CD4-positive, alpha-beta T cell treated with Interleukin-6 at 100 ng/mL for 8 hours (primary cell): ENCODE measurements around the gene RSU1.

Experiments used
- DNase-seq: peaks from one replicate; pipeline ENCODE4 v3.0.0-alpha.2; 2020; ENCODE audit warnings: mixed read lengths, low spot score

Gene RSU1

DNA sequence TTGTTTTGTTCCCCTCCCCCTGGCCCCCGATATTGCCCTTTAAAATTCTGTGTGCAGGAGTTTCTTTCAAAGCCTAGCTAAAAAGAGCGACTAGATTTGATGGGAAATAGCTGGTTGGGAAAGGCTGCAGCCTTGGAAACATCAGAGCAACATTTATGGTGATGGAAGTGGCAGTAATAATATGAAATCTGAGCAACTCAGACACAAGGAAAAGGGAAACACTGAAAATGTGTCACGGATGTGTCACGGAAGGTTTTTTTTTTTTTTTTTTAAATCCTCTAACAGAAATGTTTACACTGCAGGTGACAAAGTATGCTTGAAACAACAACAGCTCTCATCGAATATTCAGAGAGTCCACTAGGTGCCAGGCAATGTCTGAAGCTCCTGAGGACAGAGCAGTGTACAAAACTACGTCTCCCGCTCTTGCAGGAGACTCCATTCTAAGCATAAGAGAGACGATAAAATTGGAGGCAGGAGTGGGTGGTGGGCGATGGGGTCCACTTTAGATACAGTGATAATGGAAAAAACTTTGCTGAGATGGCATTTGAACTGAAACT is 143.0 kb downstream of the RSU1 start:
- DNase-seq, result no peak

DNA sequence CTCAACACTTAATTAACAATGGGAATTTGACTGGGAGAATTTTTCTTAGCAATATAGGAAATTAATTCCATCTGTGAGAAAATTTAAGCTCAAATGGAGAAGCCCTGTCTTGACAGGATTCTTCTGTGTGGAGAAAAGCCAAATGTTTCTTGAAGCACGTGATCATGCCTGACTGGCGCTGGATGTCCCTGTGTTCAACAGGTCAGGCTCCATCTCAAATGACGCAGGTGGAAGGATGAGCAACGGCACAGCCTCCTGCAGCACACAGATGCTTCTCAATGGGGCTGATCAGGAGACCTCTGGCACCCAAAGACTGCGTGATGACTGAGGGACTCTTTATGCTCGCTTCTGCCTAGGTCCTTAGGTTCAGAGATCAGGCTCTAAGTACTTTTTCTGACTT is 143.8 kb downstream of the RSU1 start:
- no peak for DNase-seq

DNA sequence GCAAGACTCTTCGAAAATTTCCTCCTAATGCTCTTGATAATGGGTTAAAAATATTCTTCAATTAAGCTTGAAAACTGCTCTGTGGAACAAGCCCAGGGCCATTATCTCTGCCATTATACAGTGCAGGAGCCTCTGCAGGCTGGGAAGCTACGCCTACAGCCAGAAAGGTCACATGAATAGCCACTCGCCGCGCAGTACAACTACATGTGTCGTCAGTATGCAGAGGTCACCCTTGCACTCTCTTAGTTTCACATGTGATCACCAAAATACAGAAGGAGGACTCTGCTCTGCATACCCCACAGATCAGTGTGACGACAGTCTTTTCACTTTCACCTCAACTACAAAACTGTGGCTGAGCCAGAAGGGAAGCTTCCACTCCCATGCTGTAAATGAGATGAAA is 153.8 kb downstream of the RSU1 start:
- DNase-seq, result no peak

DNA sequence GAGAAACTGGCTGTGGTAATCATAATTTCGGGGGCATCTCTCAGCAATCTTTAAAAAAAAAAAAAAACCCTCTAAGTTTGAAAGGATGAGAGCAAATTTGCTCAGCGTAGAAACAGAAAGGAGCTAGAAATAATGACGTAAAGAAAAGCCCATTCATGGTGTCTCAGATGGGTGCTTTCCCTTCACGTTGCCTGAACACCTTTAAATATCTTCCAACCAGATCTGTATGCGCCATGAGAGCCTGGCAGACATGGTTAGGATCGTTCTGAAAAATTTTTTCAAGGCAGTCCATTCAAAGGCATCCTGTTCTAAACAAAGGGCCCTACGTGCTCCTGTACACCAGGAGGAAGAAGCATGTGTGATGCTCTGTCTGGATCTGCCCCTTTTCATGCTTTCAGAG is 154.3 kb downstream of the RSU1 start:
- DNase-seq, result no peak

DNA sequence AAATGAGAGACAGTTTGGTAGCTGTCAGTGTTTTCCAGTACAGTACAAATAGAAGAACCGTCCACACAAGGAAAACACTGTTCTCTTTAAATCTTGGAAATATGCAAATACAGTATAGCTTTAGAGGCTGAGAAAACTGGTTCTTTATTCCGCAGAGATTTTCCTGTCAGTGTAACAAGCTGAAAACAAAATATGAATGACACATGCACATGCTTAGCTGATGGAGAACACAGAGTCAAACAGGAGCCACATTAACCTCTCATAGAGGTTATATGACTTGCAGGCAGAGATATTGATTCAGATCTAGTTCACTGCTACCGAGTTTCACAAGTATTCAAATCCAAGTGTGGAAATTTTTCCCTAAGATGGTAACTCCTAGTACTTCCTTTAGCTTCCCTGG is 160.3 kb downstream of the RSU1 start:
- no peak for DNase-seq

DNA sequence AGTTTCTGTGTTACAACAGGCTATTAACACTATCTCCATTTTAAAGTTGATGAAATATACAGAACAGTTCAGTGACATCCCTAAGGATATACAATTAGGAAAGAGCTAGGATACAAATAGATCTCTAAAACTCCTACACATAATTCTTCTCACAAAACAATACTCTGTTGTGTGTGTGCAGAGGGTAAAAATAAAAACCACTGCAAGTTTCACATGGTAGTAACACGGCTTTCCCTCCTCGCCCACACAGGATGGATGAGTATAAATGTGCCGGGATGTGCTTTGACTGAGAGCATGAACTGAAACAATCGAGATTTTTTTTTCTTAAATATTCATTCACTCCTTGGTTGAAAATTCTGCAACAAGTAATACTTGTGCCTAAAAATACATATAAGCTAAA is 164.0 kb downstream of the RSU1 start:
- DNase-seq, result no peak

DNA sequence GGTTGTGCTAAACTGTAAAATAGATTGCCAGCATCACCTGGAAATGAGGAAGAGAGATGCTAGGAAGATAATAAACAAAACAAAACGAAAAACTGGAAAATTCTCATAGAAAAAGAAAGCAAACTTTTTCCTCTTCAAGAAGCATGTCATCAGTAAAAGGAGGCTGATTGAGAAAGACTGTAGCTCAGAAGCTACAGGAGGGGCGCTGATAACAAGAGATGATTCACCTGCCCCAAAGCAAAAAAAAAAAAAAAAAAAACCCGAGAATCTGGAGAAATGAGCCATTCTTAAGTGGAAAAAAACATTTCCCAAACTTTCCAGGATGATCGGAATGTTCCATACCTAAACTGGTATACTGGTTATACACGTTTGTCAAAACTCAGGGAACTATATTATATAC is 165.1 kb downstream of the RSU1 start:
- DNase-seq, result no peak

DNA sequence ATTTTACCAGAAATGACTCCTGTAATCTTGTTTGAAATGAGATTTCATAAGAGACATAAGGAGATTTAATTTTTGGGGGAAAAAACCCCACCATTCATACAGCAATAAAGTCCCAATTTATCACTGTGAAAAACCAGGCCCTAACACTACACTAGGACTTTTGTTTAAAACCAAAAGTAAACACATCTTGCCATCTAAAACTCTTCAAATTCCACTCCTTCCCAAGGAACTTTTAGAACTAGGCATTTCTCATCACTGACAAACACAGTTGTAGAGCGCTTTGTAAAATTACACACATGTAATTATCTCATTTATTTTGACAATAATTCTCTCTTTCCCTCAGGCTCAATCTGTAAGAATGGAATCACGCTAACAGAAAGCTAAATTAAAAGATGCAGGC is 167.5 kb downstream of the RSU1 start:
- no peak for DNase-seq

DNA sequence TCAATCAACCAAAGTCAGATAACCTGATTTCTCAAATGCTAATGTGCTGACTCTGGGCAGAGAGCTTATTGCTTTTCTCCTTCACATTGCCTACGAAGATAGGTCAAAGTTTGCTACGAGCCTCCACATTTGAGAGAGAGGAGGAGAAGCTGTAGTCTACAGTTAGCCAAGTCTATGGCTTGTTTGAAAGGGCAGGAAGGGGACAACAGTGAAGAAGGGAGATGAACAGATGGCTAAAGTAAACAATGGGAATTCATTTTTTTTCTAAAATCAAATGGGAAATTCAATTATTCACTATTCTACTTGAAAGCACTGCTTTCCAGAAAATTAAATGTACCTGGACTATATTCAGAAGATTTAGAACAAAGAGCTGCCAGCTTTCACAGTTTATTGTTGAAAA is 168.9 kb downstream of the RSU1 start:
- DNase-seq, result no peak

DNA sequence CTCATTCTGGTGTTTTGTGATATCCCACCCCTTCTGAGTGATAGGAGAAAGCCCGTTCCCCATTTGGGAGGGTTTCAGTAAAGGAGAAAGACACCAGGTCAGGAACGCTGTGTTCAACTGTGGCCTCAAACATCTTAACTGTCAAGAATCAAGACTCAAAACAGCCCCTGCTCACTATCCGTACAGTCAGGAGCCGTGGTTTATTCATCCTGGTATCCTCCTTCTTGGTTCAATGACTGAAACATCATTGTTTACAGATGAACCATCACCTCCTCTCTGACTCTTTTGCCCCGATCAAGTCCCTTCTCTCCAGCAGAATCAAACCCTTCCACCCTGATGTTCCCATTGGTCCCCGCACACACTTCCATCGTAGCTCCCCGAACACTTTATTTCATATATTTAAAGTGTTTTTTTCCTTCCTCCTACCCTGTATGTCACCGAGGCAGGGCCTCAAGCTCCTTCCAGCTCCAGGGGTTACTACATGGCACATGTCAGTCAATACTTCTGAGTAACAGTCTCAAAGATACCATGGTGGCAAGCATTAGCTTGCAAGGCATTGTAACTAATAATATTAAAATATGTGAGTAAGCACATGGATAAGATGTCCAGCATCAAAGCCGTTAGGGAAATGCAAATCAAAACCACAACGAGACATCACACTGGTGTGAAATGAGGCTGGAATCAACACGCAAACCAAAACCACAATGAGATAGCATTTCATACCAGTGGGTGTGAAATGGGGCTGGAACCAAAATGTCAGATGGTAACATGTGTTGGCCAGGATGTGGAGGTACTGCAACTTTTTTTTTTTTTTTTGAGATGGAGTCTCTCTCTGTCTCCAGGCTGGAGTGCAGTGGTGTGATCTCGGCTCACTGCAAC is 170.8 kb downstream of the RSU1 start:
- no peak for DNase-seq

DNA sequence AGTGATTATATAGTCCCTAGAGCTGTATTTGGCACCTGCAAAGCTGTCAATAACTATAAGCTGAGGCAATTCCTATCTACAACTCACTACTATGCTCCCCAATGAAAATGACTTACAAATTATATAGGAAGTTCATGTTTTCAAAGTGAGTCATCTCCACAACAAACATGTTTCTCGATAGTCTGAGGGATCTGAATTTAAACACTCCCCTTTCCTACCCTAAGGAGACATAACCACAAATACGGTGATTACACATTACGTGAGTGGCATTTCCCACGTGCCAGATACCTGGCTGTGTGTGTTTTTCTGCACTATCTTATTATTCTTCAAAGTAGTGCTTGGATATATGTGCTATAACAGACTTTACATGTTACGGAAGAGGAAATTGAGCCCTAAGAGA is 173.1 kb downstream of the RSU1 start:
- DNase-seq, result no peak

DNA sequence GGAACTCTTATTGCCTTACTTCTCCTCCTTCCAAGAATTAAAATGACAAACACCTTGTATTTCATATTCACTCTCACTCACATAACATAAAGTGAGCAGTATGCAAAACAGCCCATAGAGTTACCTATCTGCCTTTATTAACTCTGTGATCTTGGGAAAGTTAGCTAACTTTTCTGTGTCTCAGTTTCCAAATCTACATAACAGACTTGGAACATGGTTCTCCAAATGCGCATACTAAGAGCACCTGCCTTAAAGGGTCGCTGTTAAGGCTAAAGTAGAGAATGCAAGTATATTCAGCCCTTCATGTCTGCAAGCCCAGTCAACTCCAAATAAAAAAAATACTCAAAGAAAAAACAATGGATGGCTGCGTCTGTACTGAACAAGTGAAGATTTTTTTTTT is 173.7 kb downstream of the RSU1 start:
- DNase-seq, result no peak

DNA sequence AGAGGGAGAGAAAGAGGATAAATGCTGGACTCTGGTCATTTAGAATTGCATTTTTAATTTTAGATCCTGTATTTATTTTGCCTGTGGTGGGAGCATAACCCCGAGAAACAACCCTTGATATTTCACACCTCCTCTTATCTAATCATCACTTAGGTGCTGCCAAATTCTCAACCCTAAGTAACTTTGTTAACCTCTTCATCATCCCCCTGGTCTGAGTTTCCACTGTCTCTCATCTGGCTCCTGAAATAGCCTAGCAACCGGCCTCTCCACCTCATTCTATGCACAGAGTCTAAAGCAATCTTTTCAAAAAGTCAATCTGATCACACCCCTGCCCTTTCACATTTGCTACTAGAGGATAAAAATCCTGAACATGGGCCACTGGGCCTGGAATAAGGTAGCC is 177.1 kb downstream of the RSU1 start:
- no peak for DNase-seq

DNA sequence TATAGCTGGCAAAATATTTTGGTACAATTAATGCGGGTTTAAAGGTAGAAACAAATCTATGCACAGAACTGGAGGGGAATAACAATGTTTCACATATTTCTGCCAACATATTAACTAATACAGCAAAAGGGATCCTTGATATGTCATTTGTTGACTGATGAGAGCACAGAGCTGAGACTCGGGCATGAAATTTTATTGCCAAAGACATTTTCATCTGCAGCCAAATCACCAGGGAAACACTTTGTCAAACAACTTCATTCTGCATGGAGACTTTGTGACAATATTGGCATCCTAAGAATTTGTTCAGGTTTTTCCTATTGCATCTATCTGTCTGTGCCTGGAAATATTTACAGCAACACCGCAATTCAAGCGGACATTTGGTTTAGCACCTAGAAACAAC is 177.8 kb downstream of the RSU1 start:
- no peak for DNase-seq

DNA sequence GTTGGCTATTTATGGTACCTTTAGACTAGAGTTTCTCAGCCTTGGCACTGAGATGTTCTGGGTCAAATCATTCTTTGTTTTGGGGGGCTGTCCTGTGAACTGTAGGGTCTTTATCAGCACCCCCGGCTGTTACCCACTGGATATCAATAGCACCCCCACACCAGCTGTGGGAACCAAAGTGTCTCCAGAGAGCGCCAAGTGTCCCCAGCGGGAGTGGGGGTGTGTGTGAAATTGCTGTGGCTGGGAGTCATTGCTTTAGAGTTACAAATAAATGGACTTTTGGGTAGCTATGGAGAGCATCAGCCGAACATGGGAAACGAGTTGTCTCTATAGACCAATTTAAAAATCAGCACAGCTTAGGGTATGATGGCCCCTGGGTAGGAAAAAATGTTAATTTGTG is 184.2 kb downstream of the RSU1 start:
- no peak for DNase-seq

DNA sequence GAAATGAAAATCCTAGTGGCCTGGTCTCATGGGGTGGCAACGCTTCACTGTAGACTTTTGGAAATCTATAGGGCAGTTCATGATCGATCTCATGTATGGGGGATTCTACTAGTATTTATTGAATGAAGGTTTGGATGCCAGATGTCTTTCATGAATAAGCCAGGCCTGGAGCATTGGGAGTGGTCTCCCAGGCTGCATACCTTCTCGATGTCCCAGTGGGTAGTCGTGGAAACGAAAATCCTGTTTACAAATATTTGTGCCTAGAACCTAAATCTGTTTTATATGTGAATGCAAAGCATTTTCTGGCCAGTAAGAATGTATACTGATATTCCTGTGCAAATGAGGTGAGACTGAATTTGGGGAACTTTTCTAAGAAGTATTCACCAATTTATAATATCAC is 190.5 kb downstream of the RSU1 start:
- no peak for DNase-seq

DNA sequence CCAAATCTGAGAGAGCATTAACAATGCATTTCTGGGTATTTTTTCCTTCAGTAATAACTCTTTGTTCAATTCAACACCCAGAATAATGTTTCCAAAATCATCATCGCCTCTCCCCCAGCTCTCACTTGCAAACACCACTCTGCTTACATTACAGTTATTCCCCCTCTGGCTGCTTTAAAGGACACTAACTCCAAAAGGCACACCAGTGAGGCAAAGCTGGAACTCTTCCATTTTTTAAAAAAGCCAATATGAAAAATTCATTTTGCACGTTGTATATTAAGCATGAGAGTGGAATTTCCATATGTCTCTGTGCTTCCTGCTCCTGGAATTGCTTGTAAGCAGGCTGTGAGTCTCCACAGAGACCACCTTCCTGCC is 204.3 kb downstream of the RSU1 start:
- no peak for DNase-seq

DNA sequence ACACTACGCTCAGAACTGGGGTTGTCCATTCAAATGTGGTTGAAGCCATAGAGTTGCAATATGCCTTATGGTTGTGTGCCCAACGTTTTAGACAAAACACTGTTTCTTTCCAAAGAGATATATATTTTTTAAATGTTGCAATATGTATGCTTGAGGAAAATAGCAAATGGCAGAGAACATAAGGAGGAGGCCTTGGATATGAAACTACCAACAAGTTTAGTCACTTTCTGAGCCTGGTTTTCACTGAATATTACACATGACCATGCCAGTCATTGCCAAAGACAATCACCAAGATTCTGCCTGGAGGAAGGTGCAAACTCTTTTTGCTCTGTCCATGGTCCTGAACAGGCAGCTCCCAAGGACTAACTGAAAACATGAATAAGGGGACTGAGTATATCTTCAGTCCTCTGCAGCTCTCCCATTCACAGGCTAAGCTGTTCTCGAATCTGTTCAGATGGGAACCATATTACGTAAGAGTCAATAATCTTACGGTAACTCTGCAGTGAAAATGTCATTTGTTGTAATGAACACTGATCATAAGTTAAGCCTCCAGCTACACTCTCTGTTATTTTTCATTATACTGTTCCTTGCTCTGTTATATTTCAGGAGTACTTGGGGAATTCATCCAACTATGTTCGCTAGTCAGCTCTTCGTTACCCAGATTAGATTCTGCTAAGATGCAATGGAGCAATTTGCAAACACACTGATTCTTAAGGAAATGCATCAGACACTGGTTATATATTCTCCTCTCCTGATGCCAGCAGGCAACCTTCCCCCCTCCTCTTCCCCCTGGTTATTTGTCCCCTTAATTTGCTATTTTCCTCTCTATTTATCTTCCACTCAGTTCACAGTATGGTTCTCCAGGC is 204.9 kb downstream of the RSU1 start:
- no peak for DNase-seq

DNA sequence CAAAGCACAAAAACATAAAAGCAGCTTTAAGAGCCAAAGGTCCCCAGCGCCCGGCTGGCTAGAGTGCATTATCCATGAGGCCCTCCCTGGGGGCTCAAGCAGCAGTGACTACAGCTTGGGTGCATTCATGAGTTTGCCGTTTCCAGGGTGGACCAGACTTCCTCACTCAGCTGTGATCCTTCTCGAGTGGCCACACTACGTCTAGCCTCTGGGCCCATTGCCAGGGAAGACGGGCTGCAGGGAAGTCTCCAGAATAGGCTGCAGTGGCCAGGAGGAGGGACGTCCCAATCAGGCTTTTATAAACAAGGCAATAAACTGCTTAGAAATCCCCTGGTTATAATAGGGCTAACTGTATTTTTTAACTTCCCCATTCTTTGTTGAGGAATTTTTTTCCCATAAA is 206.2 kb downstream of the RSU1 start:
- no peak for DNase-seq

DNA sequence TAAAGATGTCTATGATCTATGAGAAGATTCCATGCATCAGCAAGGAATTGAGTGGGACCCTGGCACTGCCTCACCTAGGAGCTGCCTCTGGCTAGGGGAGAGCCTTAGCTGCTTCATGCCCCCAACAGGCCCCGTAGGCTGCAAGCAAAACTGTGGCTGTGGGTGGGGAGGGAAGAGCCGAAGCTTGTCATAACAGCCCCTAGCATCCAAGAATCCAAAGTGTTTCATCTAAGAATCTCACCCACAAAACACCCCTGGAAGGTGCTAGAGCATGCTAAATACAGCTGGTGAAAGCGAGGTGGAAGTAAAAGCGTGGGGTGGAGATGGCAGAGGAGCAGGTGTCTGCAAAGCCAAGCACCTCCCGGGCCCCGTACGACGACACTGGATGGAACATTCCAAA is 208.0 kb downstream of the RSU1 start:
- DNase-seq, result no peak

DNA sequence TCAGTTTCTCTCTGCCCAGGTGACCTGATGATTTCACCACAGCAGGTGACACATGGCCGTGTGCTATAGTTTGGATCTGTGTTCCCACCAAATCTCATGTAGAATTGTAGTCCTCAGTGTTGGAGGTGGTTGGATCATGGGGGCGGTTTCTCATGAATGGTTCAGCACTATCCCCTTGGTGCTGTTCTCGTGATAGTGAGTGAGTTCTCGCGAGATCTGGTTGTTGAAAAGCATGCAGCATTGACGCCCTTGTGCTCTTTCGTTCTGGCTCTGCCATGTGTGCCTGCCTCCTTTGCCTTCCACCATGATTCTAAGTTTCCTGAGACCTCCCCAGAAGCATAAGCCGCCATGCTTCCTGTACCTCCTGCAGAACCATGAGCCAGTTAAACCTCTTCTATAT is 210.3 kb downstream of the RSU1 start:
- DNase-seq, result no peak

DNA sequence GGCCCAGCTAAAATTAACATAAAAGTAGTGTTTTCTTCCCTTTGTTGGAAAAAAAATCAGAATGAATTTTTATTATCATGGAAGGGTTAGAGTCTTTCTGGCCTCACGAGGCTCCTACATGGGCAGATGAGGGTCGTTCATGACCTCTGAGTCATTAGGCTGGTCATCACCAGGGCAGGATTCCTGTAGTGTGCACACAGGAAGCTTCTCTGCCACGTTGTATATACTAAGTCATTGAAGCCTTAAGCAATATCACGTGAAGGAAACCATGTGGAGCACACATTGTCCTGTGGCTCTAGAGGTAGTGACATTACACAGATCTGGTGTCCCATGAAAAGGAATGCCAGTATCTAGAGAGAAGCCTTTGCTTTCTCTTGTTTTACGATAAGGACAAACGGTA is 210.8 kb downstream of the RSU1 start:
- DNase-seq, result no peak

DNA sequence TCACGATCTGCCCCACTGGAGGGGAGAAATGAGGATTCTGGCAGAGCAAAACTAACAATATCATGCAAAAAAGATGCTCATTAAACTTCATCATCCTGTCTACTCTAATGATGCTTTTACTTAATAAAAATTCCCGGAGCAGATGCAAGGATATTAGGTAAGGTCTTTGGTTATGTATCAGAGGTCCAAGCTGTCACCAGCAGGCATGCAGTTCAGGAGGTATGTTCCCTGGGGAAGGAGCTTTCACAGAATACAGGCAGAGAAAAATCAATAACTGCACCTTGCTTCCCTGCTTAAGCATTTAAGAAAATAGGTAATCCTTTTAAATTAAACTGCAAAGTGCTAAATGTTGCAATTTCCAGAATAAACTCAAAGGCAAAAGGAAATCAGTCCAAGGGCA is 213.9 kb downstream of the RSU1 start:
- no peak for DNase-seq
